ENCODE results near the gene ZNF740. TPM values are rescaled to one million over a fixed set of nuclear protein-coding genes. Genes with fewer than 3 reads are reported as not detected.
"Not testable (repeated sequence)": the region's sequence is repeated elsewhere in the genome, so short reads cannot be mapped to it uniquely, and the experiment has no call there.

The ZNF740 gene
- total RNA-seq, 3 donors from 2014 or later (not counting 1 experiment from before 2014, with no cell fraction given), result 37.1 to 65.9 (median 45.3) TPM

DNA sequence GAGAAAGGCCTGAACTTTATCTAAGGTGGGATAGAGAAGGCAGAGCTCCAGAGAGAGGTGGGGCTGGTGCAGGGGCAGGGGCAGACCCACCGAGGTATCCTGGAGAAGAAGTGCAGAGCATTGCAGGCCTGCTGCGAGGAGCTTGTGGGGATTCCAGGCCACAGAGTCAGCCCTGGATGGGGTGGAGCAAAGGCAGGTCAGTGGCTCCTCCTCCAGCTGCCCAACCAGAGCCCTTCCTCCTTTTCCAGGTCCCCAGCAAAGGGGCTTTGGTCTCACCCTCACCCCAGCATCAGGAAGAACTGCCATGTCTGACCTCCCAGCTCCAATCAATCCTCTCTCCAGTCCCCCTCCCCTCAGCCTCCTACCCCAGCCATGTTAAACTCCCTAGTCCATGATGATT, 19.8 kb upstream of the ZNF740 start:
- TF ChIP-seq CTCF (IDR thresholded peaks at IDR 0.05), result no peak
- intact Hi-C loops (cut with micrococcal nuclease), result no loop called here
- Mint-ChIP-seq H3K4me1 (peaks cover 9% of the 10 kb centered on the region in 2 donors), H3K4me3 (no peak overlapping the region), H3K9me3 (no peaks in the 10 kb centered on the region), H3K27me3 (ENCODE audit: low read depth in 2 of 2) (no peaks in the 10 kb centered on the region), H3K27ac (no peak overlapping the region), H3K36me3 (no peaks in the 10 kb centered on the region)
- DNase-seq (no peak), ATAC-seq (no peak)
- no peak overlapping the region for H3K4me3 ChIP-seq (ENCODE audit: low read length)
- H3K36me3 ChIP-seq (ENCODE audit: control insufficient read depth, insufficient read depth, low read length), result no peaks in the 10 kb centered on the region
- no peaks in the 10 kb centered on the region for H3K27me3 ChIP-seq (ENCODE audit: control insufficient read depth, insufficient read depth, low read length)
- 93% methylated on average over 2 of the region's 2 CpGs for WGBS (ENCODE audit: insufficient coverage)
- H3K4me1 ChIP-seq (ENCODE audit: control insufficient read depth, insufficient read depth, low read length), result peaks cover 8% of the 10 kb centered on the region
- H3K9me3 ChIP-seq (ENCODE audit: control insufficient read depth, insufficient read depth, low read length), result no peaks in the 10 kb centered on the region
- H3K27ac ChIP-seq (ENCODE audit: low read length), result no peak overlapping the region

GRCh38 chr12:53161119-53161911, 19.2 kb upstream of the ZNF740 start:
- no peaks in the 10 kb centered on the region for H3K9me3 Mint-ChIP-seq
- H3K4me1 Mint-ChIP-seq, result peaks cover 9% of the 10 kb centered on the region in 2 donors
- no peaks in the 10 kb centered on the region for H3K36me3 Mint-ChIP-seq
- H3K27ac ChIP-seq (ENCODE audit: low read length), result no peak overlapping the region
- DNase-seq (no peak), ATAC-seq (no peak)
- H3K4me3 Mint-ChIP-seq, result no peak overlapping the region
- intact Hi-C loops (cut with micrococcal nuclease), result no loop called here
- no peak overlapping the region for H3K4me3 ChIP-seq (ENCODE audit: low read length)
- no peak for TF ChIP-seq CTCF (IDR thresholded peaks at IDR 0.05)
- H3K9me3 ChIP-seq (ENCODE audit: control insufficient read depth, insufficient read depth, low read length), result no peaks in the 10 kb centered on the region
- WGBS (ENCODE audit: insufficient coverage), result 96% methylated on average over 8 of the region's 8 CpGs
- no peak overlapping the region for H3K27ac Mint-ChIP-seq
- H3K4me1 ChIP-seq (ENCODE audit: control insufficient read depth, insufficient read depth, low read length), result peaks cover 8% of the 10 kb centered on the region
- H3K27me3 Mint-ChIP-seq (ENCODE audit: low read depth in 2 of 2), result no peaks in the 10 kb centered on the region
- no peaks in the 10 kb centered on the region for H3K27me3 ChIP-seq (ENCODE audit: control insufficient read depth, insufficient read depth, low read length)
- no peaks in the 10 kb centered on the region for H3K36me3 ChIP-seq (ENCODE audit: control insufficient read depth, insufficient read depth, low read length)

DNA sequence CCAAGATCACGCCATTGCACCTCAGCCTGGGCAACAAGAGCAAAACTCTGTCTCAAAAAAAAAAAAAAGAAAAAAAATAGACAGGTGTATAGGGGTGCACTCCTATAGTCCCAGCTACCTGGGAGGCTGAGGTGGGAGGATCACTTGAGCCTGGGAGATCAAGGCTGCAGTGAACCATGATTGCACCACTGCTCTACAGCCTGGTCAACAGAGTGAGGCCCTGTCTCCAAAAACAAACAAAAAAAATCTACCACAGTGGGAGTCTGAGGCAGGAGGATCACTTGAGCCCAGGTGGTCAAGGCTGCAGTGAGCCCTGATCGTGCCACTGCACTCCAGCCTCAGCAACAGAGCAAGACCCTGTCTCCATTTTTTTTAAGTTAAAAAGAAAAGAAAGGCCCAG, 17.5 kb upstream of the ZNF740 start:
- not testable (repeated sequence) for ATAC-seq
- WGBS (ENCODE audit: insufficient coverage), result 95% methylated on average over 2 of the region's 2 CpGs

GRCh38 chr12:53166837-53167236, 13.7 kb upstream of the ZNF740 start:
- intact Hi-C loops (cut with micrococcal nuclease), result no loop called here
- H3K27me3 ChIP-seq (ENCODE audit: control insufficient read depth, insufficient read depth, low read length), result no peaks in the 10 kb centered on the region
- H3K9me3 ChIP-seq (ENCODE audit: control insufficient read depth, insufficient read depth, low read length), result no peaks in the 10 kb centered on the region
- Mint-ChIP-seq H3K4me1 (no peaks in the 10 kb centered on the region), H3K9me3 (no peaks in the 10 kb centered on the region), H3K27ac (no peak overlapping the region), H3K4me3 (no peak overlapping the region), H3K27me3 (ENCODE audit: low read depth in 2 of 2) (no peaks in the 10 kb centered on the region), H3K36me3 (peaks cover 5% of the 10 kb centered on the region)
- H3K4me1 ChIP-seq (ENCODE audit: control insufficient read depth, insufficient read depth, low read length), result no peaks in the 10 kb centered on the region
- DNase-seq (no peak), ATAC-seq (no peak)
- no peak overlapping the region for H3K4me3 ChIP-seq (ENCODE audit: low read length)
- H3K36me3 ChIP-seq (ENCODE audit: control insufficient read depth, insufficient read depth, low read length), result peaks cover 3% of the 10 kb centered on the region
- H3K27ac ChIP-seq (ENCODE audit: low read length), result no peak overlapping the region
- TF ChIP-seq CTCF (IDR thresholded peaks at IDR 0.05), result no peak

More for the DNA sequence above, 17.5 kb upstream of the ZNF740 start:
- H3K9me3 ChIP-seq (ENCODE audit: control insufficient read depth, insufficient read depth, low read length); H3K36me3 Mint-ChIP-seq; intact Hi-C loops (cut with micrococcal nuclease); H3K36me3 ChIP-seq (ENCODE audit: control insufficient read depth, insufficient read depth, low read length); H3K4me1 Mint-ChIP-seq; H3K27ac ChIP-seq (ENCODE audit: low read length); H3K9me3 Mint-ChIP-seq; H3K27me3 Mint-ChIP-seq (ENCODE audit: low read depth in 2 of 2); H3K4me3 ChIP-seq (ENCODE audit: low read length); H3K4me3 Mint-ChIP-seq; H3K27me3 ChIP-seq (ENCODE audit: control insufficient read depth, insufficient read depth, low read length); H3K27ac Mint-ChIP-seq; H3K4me1 ChIP-seq (ENCODE audit: control insufficient read depth, insufficient read depth, low read length); DNase-seq: not testable (repeated sequence)

Data from natural killer cell (primary cell).